ENCODE data around the gene TAPT1. TPM values are rescaled to one million over a fixed set of nuclear protein-coding genes. Genes with fewer than 3 reads are reported as not detected.

TAPT1 gene
- total RNA-seq, 1 experiment from 2014 or later, result 23.7 TPM

GRCh38 chr4:16168710-16169388, 57.4 kb downstream of the TAPT1 start:
- BruUV-seq (replicated peaks), result no TSS peak
- CTCF ChIA-PET, result no interaction called here
- Mint-ChIP-seq H3K4me3 (ENCODE audit: unreplicated experiment) (no peak overlapping the region), H3K36me3 (ENCODE audit: insufficient read depth, unreplicated experiment) (peaks cover 31% of the 10 kb centered on the region), H3K9me3 (ENCODE audit: unreplicated experiment) (no peaks in the 10 kb centered on the region), H3K27me3 (ENCODE audit: insufficient read depth, unreplicated experiment) (no peaks in the 10 kb centered on the region), H3K4me1 (ENCODE audit: low read depth, unreplicated experiment) (no peaks in the 10 kb centered on the region), H3K27ac (ENCODE audit: unreplicated experiment) (no peak overlapping the region)
- Histone ChIP-seq H3K4me3 (ENCODE audit: low read depth, low read length) (no peak overlapping the region), H3K4me1 (no peaks in the 10 kb centered on the region), H3K27me3 (replicated peaks; ENCODE audit: control insufficient read depth, insufficient read depth, low read length) (no peaks in the 10 kb centered on the region), H3K36me3 (ENCODE audit: control insufficient read depth, insufficient read depth, low read length) (no peaks in the 10 kb centered on the region; the same call in 1 of the 2 replicates), H3K9me3 (no peaks in the 10 kb centered on the region)
- POLR2A ChIA-PET, result no interaction called here
- intact Hi-C loops (cut with micrococcal nuclease; ENCODE audit: unreplicated experiment), result no loop called here
- DNase-seq, result no peak
- TF ChIP-seq CTCF (IDR thresholded peaks at IDR 0.05; ENCODE audit: insufficient read depth in 1 of 2, low read depth in 1 of 2, low read length in 1 of 2, severe bottlenecking in 1 of 2, unreplicated experiment in 1 of 2), result no peak

GRCh38 chr4:16168144-16168543, 58.1 kb downstream of the TAPT1 start:
- BruUV-seq (replicated peaks), result no TSS peak
- Histone ChIP-seq H3K4me1 (no peaks in the 10 kb centered on the region), H3K27me3 (replicated peaks; ENCODE audit: control insufficient read depth, insufficient read depth, low read length) (no peaks in the 10 kb centered on the region), H3K4me3 (ENCODE audit: low read depth, low read length) (no peak overlapping the region), H3K36me3 (ENCODE audit: control insufficient read depth, insufficient read depth, low read length) (no peaks in the 10 kb centered on the region; the same call in 1 of the 2 replicates), H3K9me3 (no peaks in the 10 kb centered on the region)
- Mint-ChIP-seq H3K27ac (ENCODE audit: unreplicated experiment) (no peak overlapping the region), H3K27me3 (ENCODE audit: insufficient read depth, unreplicated experiment) (no peaks in the 10 kb centered on the region), H3K4me1 (ENCODE audit: low read depth, unreplicated experiment) (no peaks in the 10 kb centered on the region), H3K9me3 (ENCODE audit: unreplicated experiment) (no peaks in the 10 kb centered on the region), H3K4me3 (ENCODE audit: unreplicated experiment) (no peak overlapping the region), H3K36me3 (ENCODE audit: insufficient read depth, unreplicated experiment) (peaks cover 31% of the 10 kb centered on the region)
- TF ChIP-seq CTCF (IDR thresholded peaks at IDR 0.05; ENCODE audit: insufficient read depth in 1 of 2, low read depth in 1 of 2, low read length in 1 of 2, severe bottlenecking in 1 of 2, unreplicated experiment in 1 of 2), result no peak
- no peak for DNase-seq
- POLR2A ChIA-PET, result no interaction called here
- CTCF ChIA-PET, result no interaction called here
- intact Hi-C loops (cut with micrococcal nuclease; ENCODE audit: unreplicated experiment), result no loop called here

DNA sequence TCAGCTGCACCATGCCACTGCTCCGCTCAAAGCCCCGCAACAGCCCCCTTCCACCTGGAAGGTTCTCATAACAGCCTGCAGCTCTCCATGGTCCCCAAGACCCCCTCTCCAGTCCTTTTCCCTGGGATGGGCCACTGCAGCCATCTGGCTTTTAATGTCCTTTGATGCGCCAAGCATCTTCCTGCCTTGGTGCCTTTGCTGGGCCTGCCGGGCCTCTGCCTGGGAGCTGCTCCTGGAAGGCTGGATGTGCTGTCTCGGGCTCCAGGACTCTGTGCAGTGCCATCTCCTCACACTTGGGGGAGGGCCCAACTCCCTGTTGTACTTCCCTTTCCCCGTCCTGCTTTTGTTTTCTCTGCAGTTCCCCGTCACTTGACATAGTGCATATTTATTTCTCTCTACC, 60.3 kb downstream of the TAPT1 start:
- no peak for TF ChIP-seq CTCF (IDR thresholded peaks at IDR 0.05; ENCODE audit: insufficient read depth in 1 of 2, low read depth in 1 of 2, low read length in 1 of 2, severe bottlenecking in 1 of 2, unreplicated experiment in 1 of 2)
- H3K36me3 ChIP-seq (ENCODE audit: control insufficient read depth, insufficient read depth, low read length), result no peaks in the 10 kb centered on the region; the same call in 1 of the 2 replicates
- Mint-ChIP-seq H3K27me3 (ENCODE audit: insufficient read depth, unreplicated experiment) (no peaks in the 10 kb centered on the region), H3K4me1 (ENCODE audit: low read depth, unreplicated experiment) (no peaks in the 10 kb centered on the region), H3K36me3 (ENCODE audit: insufficient read depth, unreplicated experiment) (peaks cover 31% of the 10 kb centered on the region), H3K27ac (ENCODE audit: unreplicated experiment) (no peak overlapping the region), H3K4me3 (ENCODE audit: unreplicated experiment) (no peak overlapping the region), H3K9me3 (ENCODE audit: unreplicated experiment) (no peaks in the 10 kb centered on the region)
- ChIA-PET POLR2A (no interaction called here), CTCF (no interaction called here)
- DNase-seq, result no peak
- intact Hi-C loops (cut with micrococcal nuclease; ENCODE audit: unreplicated experiment), result no loop called here
- no TSS peak for BruUV-seq (replicated peaks)
- 0 out of 2 replicates have a peak, but pooled peaks cover 2% of the 10 kb centered on the region for H3K9me3 ChIP-seq
- no peak overlapping the region for H3K4me3 ChIP-seq (ENCODE audit: low read depth, low read length)
- 0 out of 2 replicates have a peak, but pooled peaks cover 3% of the 10 kb centered on the region for H3K4me1 ChIP-seq
- no peaks in the 10 kb centered on the region for H3K27me3 ChIP-seq (replicated peaks; ENCODE audit: control insufficient read depth, insufficient read depth, low read length)
